ENCODE data around the gene POLR3K.
"Not testable (repeated sequence)": the region's sequence is repeated elsewhere in the genome, so short reads cannot be mapped to it uniquely, and the experiment has no call there.

DNA sequence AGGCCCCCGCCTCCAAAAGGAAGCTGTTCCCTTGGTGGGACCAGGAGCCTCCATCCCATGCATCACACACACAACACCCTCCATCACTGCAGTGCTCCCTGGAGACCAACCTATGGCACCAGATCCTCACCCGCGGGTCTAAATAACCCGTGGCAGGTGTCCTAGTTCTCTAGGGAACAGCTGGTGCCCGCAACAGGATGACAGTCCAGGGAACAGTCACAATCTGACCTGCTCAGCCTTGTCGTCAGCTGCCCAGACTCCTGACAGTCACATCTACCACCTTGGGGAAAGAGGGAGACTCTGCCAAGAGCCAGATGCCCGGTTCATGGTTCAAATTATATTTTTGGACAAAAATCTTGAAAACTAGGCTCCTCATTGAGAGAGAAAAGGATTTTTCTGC is 22.8 kb downstream of the POLR3K start:
- not testable (repeated sequence) for TF ChIP-seq POLR2A (IDR thresholded peaks at IDR 0.05; ENCODE audit: low read length); GATA1 (IDR thresholded peaks at IDR 0.05; ENCODE audit: low read depth, low read length)
